ENCODE data around the gene OR10K1. TPM values are rescaled to one million over a fixed set of nuclear protein-coding genes. Genes with fewer than 3 reads are reported as not detected.

OR10K1 gene
- total RNA-seq, 1 experiment from 2014 or later, result not detected

GRCh38 chr1:158485455-158485854, 23.8 kb downstream of the OR10K1 start:
- H3K27ac Mint-ChIP-seq (ENCODE audit: unreplicated experiment), result no peak overlapping the region
- intact Hi-C loops (cut with micrococcal nuclease; ENCODE audit: unreplicated experiment), result no loop called here
- DNase-seq, result no peak
- no TSS peak for BruUV-seq (replicated peaks)
- no peaks in the 10 kb centered on the region for H3K36me3 Mint-ChIP-seq (ENCODE audit: insufficient read depth, unreplicated experiment)
- H3K9me3 Mint-ChIP-seq (ENCODE audit: low read depth, unreplicated experiment), result no peaks in the 10 kb centered on the region
- no peaks in the 10 kb centered on the region for H3K4me1 Mint-ChIP-seq (ENCODE audit: low read depth, unreplicated experiment)
- H3K27me3 Mint-ChIP-seq (ENCODE audit: unreplicated experiment), result peaks cover 30% of the 10 kb centered on the region
- TF ChIP-seq CTCF (IDR thresholded peaks at IDR 0.05; ENCODE audit: unreplicated experiment), result no peak
- CTCF ChIA-PET, result no interaction called here
- H3K4me3 Mint-ChIP-seq (ENCODE audit: low read depth, unreplicated experiment), result no peak overlapping the region

GRCh38 chr1:158491316-158491715, 29.7 kb downstream of the OR10K1 start:
- H3K4me1 Mint-ChIP-seq (ENCODE audit: low read depth, unreplicated experiment), result no peaks in the 10 kb centered on the region
- H3K9me3 Mint-ChIP-seq (ENCODE audit: low read depth, unreplicated experiment), result no peaks in the 10 kb centered on the region
- intact Hi-C loops (cut with micrococcal nuclease; ENCODE audit: unreplicated experiment), result no loop called here
- no peak overlapping the region for H3K27ac Mint-ChIP-seq (ENCODE audit: unreplicated experiment)
- BruUV-seq (replicated peaks), result no TSS peak
- TF ChIP-seq CTCF (IDR thresholded peaks at IDR 0.05; ENCODE audit: unreplicated experiment), result no peak
- CTCF ChIA-PET, result interaction anchor here (0.7 to 0.8 kb wide), 2 partner anchors 54 to 155 kb away, joined by 3 read pairs; no protein-coding TSS in a partner anchor
- H3K36me3 Mint-ChIP-seq (ENCODE audit: insufficient read depth, unreplicated experiment), result no peaks in the 10 kb centered on the region
- peaks cover 38% of the 10 kb centered on the region for H3K27me3 Mint-ChIP-seq (ENCODE audit: unreplicated experiment)
- DNase-seq, result no peak
- H3K4me3 Mint-ChIP-seq (ENCODE audit: low read depth, unreplicated experiment), result no peak overlapping the region

- CTCF ChIA-PET, result interaction anchor here (1.4 kb wide), 1 partner anchor 21 kb away, joined by 3 read pairs; the partner anchor contains the start of gene OR10R2
- no peak for DNase-seq
- Mint-ChIP-seq H3K36me3 (ENCODE audit: insufficient read depth, unreplicated experiment) (no peaks in the 10 kb centered on the region), H3K27ac (ENCODE audit: unreplicated experiment) (no peak overlapping the region), H3K27me3 (ENCODE audit: unreplicated experiment) (peaks cover 38% of the 10 kb centered on the region), H3K9me3 (ENCODE audit: low read depth, unreplicated experiment) (no peaks in the 10 kb centered on the region), H3K4me1 (ENCODE audit: low read depth, unreplicated experiment) (no peaks in the 10 kb centered on the region), H3K4me3 (ENCODE audit: low read depth, unreplicated experiment) (no peak overlapping the region)
- no peak for TF ChIP-seq CTCF (IDR thresholded peaks at IDR 0.05; ENCODE audit: unreplicated experiment)
- intact Hi-C loops (cut with micrococcal nuclease; ENCODE audit: unreplicated experiment), result no loop called here
- no TSS peak for BruUV-seq (replicated peaks)
These were observed 31.4 kb downstream of the OR10K1 start for GRCh38 chr1:158493054-158493453.

GRCh38 chr1:158494796-158495195, 33.2 kb downstream of the OR10K1 start:
- BruUV-seq (replicated peaks), result no TSS peak
- intact Hi-C loops (cut with micrococcal nuclease; ENCODE audit: unreplicated experiment), result loop anchor here (2.0 to 5.0 kb wide), 2 partner anchors 247 to 292 kb away; no protein-coding TSS in a partner anchor
- Mint-ChIP-seq H3K4me1 (ENCODE audit: low read depth, unreplicated experiment) (no peaks in the 10 kb centered on the region), H3K27ac (ENCODE audit: unreplicated experiment) (no peak overlapping the region), H3K36me3 (ENCODE audit: insufficient read depth, unreplicated experiment) (no peaks in the 10 kb centered on the region), H3K4me3 (ENCODE audit: low read depth, unreplicated experiment) (no peak overlapping the region), H3K9me3 (ENCODE audit: low read depth, unreplicated experiment) (no peaks in the 10 kb centered on the region), H3K27me3 (ENCODE audit: unreplicated experiment) (peaks cover 24% of the 10 kb centered on the region)
- no peak for DNase-seq
- CTCF ChIA-PET, result no interaction called here
- TF ChIP-seq CTCF (IDR thresholded peaks at IDR 0.05; ENCODE audit: unreplicated experiment), result no peak
